HG03558 (cell line): Measurements from ENCODE around the gene COL6A3.
"Not testable (repeated sequence)": the region's sequence is repeated elsewhere in the genome, so short reads cannot be mapped to it uniquely, and the experiment has no call there.

Experiments
- ATAC-seq: cut with Tn5 transposase; IDR thresholded peaks from one replicate; pipeline ENCODE4 v1.9.1; 2021; ENCODE audit warnings: moderate number of reproducible peaks; ENCODE audit not compliant: unreplicated experiment; ENCODE audit errors: extremely low read depth

The COL6A3 gene

GRCh38 chr2:237304763-237305514 is 109.0 kb downstream of the COL6A3 start:
- no peak for ATAC-seq

DNA sequence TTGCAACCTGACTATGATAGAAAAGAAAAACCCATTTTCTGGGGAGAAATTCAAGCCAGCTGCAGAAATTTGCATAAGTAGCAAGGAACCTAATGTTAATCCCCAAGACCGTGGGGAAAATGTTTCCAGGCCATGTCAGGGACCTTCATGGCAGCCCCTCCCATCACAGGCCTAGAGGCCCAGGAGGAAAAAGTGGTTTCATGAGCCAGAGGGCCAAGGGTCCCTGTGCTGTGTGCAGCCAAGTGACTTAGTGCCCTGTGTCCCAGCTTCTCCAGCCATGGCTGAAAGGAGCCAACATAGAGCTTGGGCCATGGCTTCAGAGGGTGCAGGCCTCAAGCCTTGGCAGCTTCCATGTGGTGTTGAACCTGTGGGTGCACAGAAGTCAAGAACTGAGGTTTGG is 110.7 kb downstream of the COL6A3 start:
- not testable (repeated sequence) for ATAC-seq

GRCh38 chr2:237301595-237301994 is 112.4 kb downstream of the COL6A3 start:
- no peak for ATAC-seq

DNA sequence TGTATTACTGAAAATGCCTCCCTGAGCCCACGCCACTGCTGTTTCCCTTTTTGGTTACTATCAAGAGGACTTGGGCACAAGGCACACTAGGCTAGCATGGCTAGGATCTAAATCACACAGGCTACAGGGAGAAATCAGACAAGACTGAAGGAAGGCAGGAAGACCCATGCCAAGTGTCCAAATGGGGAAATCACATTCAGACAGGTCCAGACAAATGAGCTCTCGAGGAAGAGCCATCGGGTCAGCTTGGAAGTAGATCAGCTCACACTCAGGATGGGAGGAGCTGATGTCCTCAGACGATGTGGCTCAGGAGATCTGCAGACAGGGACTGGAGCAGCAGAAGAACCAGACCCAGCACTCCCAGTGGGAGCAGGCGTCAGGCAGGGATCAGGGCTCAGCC is 113.2 kb downstream of the COL6A3 start:
- ATAC-seq: no peak

GRCh38 chr2:237299906-237300305 is 114.1 kb downstream of the COL6A3 start:
- no peak for ATAC-seq

- ATAC-seq: no peak
Observed at GRCh38 chr2:237298151-237299118, 115.5 kb downstream of the COL6A3 start.

DNA sequence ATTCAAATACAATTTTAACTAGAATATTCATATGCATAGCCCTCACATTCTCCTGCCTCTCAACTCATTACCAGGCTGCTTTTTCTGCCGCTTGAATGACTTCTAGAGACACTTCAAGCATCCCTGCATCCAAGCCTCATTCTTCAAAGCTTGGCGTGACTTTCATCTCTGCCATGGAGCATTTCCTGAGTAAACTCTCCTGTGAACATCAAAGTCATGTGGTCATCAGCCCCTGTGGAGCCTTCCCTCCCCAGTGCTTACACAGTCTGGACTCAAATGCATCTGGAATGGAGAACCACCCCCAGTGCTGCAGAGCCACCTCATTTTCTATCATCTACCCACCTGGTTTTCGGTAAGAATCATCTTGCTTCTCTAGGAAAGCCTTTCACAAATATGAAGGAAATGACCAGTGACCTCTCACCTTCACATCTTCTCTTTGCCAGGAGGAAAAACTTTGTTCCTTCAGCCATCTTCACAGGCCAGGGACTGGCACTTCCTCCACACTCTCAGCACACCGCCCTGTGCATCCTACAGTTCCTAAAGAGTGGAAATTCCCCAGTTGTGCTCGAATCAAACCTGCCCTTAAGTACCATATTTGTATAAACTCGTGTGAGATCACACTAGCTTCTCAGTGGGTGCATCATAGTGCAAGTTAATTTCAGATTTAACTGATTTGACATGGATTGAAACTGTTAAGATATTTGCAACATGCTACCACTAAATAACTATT is 116.4 kb downstream of the COL6A3 start:
- no peak for ATAC-seq

DNA sequence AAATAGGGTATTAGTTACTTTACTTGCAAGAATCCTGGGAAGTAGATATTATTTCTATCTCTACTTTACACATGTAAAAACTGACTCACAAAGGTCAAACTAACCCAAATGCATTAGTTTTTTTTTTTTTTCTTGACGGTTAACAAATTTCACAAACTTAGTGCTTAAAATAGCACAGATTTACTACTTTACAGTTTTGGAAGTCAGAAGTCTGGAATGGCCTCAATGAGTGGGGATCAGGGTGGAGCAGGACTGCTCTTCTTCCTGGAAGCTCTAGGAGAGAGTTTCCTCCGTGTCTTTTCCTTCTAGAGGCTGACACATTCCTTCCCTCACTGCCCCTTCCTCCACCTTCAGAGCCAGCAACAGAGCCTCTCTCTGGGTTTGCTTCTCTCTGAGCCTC is 117.2 kb downstream of the COL6A3 start:
- ATAC-seq: no peak

GRCh38 chr2:237295889-237296480 is 118.0 kb downstream of the COL6A3 start:
- ATAC-seq: no peak

DNA sequence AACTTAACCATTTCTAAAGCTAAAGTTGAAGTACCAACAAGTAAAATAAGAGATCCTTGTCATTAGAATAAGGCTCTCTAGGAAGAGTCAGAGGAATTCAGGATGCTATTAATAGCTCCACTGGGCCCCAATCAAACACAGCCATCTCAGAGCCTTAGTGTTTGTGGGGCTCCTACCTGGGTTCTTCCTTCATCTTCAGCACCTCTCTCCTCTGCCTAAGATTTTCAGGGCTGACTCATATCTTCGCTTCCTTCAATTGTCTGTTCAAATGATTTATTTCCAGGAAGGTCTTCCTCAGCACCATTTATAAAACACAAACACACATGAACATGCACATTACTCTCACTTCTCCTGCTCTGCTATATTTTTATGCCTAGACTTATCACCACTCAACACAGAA is 119.5 kb downstream of the COL6A3 start:
- no peak for ATAC-seq

- ATAC-seq: no peak
Observed at GRCh38 chr2:237293978-237294377, 120.0 kb downstream of the COL6A3 start.

DNA sequence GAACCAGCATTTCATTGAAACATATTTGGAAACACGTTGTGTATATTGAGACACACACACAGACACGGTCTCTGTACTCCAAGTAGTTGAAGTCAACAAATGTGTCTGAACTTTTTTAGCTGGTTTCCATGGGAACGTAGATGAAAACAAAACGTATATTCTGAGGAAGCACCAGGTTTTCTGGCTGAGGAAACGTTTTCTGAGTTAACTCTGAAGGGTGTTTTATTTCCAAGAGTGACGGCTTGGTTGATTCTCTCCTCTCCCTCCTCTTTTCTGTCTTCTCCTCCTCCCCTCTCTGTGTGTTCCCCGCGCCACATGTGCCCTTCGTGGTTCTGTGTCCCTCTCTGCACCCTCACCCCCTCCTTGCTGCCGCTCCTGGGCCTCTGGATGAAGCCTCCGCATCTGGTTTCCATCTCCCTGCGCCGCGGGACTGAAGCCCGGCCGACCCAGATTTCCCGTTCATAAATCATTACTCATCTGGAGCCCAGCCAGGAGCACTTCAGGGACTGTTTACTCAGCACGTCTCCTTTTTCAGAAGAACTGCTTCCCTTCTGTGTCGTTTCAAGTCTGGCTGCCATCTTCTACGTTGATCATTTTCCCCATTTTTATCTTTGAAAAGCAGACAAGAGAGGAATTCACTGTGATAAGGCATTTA is 122.7 kb downstream of the COL6A3 start:
- ATAC-seq: no peak

DNA sequence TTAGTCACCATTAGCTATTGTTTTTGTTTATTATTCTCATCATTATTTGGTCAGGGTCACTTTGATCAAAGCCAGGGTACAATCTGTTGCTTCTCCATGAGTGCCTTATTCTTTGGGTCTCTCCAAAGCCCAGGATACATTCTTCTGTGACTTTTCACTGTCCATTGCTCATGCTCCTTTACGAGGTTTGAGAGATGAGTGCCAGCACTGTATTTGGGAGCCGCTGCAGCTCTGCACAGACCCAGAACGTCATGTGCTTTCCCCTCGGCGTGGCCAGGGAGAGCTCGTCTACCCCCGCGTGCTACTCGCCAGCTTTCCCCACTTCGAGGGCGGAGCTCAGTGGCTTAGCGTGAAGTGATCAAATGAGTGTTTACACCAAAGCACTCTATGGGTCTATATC is 123.7 kb downstream of the COL6A3 start:
- ATAC-seq: no peak

GRCh38 chr2:237289139-237289538 is 124.8 kb downstream of the COL6A3 start:
- no peak for ATAC-seq

DNA sequence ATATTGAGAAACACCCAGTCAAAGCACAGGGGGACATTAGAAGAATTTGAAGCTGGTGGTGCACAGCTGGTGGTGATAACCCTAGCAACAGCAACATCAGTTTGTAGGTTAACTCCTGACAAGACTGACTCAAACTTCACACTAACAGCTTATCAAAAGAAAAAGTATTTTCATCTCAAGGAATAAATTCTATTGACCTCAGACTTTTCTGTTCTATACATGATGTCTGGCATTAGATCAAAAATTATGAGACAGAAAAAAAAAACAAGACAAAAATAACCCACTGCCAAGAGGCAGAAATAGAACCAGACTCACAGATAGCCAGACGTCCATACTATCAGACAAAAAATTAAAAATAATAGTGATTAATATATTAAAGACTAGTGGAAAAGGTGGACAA is 126.1 kb downstream of the COL6A3 start:
- no peak for ATAC-seq

DNA sequence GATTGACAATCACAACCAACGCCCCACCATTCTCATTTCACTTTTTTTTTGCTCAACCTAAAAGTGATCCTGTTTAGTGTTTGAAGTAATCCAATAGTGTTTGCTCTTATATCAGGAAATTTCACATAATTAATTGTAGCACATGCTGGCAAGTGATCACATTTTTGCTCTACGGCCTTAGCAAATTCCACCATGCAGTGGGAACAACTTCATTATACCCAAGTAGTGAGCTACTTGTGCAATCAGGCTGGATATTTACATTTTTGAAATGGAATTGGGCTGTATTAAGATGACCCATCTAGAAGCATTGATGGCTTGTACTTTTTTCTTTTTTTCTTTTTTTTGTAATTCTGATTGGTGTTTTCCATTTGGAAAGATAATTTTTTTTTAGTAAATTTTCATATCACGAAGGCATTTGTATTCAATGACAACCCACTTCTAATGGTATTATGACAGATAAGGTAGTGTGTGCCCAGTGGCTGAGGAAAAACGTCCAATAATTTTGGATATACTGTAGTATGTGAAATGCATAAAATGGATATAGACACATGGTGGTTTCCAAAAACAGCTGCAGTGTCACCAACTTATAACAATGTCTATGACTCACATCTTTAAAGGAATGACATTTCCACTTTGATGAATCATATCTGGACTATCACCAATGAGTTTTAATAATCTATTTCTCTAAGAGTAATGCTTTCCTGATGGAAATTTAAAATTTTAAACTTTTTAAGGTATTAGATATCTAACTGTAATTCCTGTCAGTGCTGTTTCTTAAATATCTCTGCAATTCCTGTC is 130.6 kb downstream of the COL6A3 start:
- no peak for ATAC-seq

DNA sequence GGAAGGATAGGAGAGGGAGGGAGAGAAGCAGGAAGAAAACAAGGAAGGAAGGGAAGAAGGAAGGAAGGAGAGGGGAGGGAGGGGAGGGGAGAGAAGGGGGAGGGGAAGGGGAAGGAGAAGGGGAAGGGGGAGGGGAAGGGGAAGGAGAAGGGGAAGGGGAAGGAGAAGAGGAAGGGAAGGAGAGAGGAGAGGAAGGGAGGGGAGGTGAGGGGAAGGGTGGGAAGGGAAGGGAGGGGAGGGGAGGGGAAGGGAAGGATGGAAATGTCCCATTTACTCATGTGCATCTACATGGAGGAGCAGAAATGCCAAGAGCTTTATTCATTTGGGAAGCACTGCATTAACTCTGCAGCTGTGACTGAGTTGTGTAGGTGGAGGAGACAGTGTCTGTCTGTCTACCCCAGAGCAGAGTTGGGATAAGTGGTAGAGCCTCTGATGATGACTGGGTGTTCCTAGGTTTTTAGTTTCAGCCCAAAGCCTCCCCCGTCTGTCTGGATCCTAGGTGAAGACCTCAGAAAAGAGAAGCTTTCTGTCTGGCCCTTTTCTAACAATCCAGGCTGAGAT is 131.3 kb downstream of the COL6A3 start:
- ATAC-seq: no peak

DNA sequence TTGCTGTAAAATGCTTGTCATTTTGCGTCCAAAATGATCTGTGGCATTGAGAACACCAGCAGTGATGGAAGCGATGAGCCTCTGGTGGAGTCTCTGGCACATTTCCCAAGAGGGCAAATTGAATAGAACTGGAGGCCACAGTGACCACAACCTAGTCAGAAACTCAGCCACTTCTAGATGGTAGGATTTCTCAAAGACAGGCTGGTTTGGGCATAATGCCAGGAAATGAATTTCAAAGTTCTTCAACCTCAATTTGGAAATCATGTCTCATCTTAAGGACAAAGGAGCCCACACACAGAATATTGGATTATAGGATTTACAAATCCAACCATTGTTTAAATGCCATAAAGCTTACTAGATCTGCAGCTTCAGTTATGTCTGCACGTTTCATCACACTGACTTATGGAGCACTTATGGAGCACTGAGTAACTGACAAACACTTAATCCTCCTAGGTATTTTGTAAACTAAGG is 132.1 kb downstream of the COL6A3 start:
- ATAC-seq: no peak

DNA sequence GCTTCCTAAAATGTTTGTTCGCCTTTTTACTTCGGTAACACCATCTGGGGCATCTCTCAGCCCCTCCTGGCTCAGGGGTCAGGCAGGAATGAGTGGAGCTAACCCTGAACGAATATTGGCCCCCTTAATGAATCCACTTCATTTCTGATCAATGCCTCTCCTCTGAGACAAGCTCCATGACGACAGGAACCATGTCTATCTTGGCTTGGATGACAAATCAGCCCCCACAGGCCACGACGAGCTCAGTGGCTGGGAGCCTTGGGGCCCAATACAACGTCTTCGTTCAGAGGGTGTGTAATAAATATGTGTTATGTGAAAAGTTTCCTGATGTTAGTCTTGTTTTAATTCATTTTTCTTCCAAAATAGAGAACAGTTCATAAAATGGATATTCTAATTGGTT is 133.0 kb downstream of the COL6A3 start:
- ATAC-seq: no peak
